Osteoblast (primary cell): Measurements from ENCODE around the gene WIPF2. TPM values are rescaled to one million over a fixed set of nuclear protein-coding genes. Genes with fewer than 3 reads are reported as not detected.
"Not testable (repeated sequence)": the region's sequence is repeated elsewhere in the genome, so short reads cannot be mapped to it uniquely, and the experiment has no call there.

Experiments
- DNase-seq: peaks from one replicate; pipeline ENCODE4 v3.0.0; 2011; ENCODE audit warnings: low spot score, mixed read lengths; ENCODE audit not compliant: insufficient read length; ENCODE audit errors: missing footprints
- H2AFZ ChIP-seq: 2 replicates; pipeline ENCODE4 v1.6.0; 2011; ENCODE audit warnings: mild to moderate bottlenecking, low read length
- H3K27ac ChIP-seq: 2 replicates; pipeline ENCODE4 v1.5.1; 2011; ENCODE audit warnings: mild to moderate bottlenecking, low read depth, low read length, moderate library complexity
- H3K27me3 ChIP-seq: 2 replicates; pipeline ENCODE4 v1.6.0; 2012; ENCODE audit warnings: mild to moderate bottlenecking, control low read depth, inconsistent platforms, low read length, moderate library complexity; ENCODE audit not compliant: insufficient read depth
- H3K36me3 ChIP-seq: 2 replicates; pipeline ENCODE4 v1.5.1; 2011; ENCODE audit warnings: mild to moderate bottlenecking, low read length, control low read depth, moderate library complexity; ENCODE audit not compliant: insufficient read depth
- H3K4me1 ChIP-seq: 2 replicates; pipeline ENCODE4 v1.5.1; 2011; ENCODE audit warnings: mild to moderate bottlenecking, low read length, control low read depth, moderate library complexity; ENCODE audit not compliant: insufficient read depth
- H3K4me2 ChIP-seq: 2 replicates; pipeline ENCODE4 v1.6.0; 2011; ENCODE audit warnings: mild to moderate bottlenecking, low read length; ENCODE audit not compliant: insufficient read depth
- H3K4me3 ChIP-seq: fragments of 200-600 bp; sonication (generic); 3 replicates; pipeline ENCODE4 v1.5.1; 2012; ENCODE audit warnings: mild to moderate bottlenecking, low read length, inconsistent platforms; ENCODE audit not compliant: insufficient read depth
- H3K79me2 ChIP-seq: 2 replicates; pipeline ENCODE4 v1.6.0; 2012; ENCODE audit warnings: mild to moderate bottlenecking, low read length, control low read depth, inconsistent platforms; ENCODE audit not compliant: insufficient read depth
- H3K9me3 ChIP-seq: 2 replicates; pipeline ENCODE4 v1.5.1; 2011; ENCODE audit warnings: low read depth, low read length, control low read depth
- H4K20me1 ChIP-seq: 2 replicates; pipeline ENCODE4 v1.6.0; 2012; ENCODE audit warnings: mild to moderate bottlenecking, low read length, control low read depth; ENCODE audit not compliant: insufficient read depth
- total RNA-seq: library from RNA; depleted of rRNA; stranded (reverse); fragments of >200 nt; gene quantifications from 2 replicates; pipeline ENCODE4 v1.2.3, GENCODE V29; 2012
- TF ChIP-seq, protein P1 (sequence below): IDR thresholded peaks from 2 replicates; pipeline ENCODE4 v1.5.1; 2011; ENCODE audit warnings: mild to moderate bottlenecking, low read depth, low read length, moderate library complexity; ENCODE audit errors: extremely low read depth

WIPF2 gene
- total RNA-seq, 1 donor = 8.0 TPM

DNA sequence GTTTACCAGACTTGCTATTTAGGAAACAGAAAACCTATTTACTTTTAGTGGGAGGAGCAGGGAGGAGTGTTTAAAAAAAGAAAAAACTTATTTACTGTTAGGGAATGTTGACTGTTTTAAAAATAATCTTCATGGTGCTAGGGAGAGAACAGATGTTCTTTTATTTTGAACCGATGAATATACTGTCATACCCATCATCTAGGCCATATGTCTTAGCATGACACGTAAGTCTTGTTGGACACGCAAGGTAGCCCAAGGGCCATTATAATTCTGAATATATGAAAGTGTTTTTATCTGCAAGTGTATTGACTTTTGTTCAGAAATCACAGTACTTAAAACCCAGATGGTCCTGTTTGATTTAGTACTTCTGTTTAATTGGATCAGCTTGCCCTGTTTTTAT, 11.6 kb downstream of the WIPF2 start:
- H3K4me2 ChIP-seq = no peak overlapping the region

GRCh38 chr17:40231928-40232327, 12.8 kb downstream of the WIPF2 start:
- Histone ChIP-seq H3K79me2 (peaks cover 81% of the 10 kb centered on the region), H4K20me1 (peaks cover 13% of the 10 kb centered on the region), H3K36me3 (peaks cover 17% of the 10 kb centered on the region)
- H3K4me2 ChIP-seq, H3K27ac ChIP-seq, H3K4me1 ChIP-seq, H3K27me3 ChIP-seq, H3K4me3 ChIP-seq, DNase-seq, H2AFZ ChIP-seq, H3K9me3 ChIP-seq: not testable (repeated sequence)

More for the DNA sequence above, 11.6 kb downstream of the WIPF2 start:
- TF ChIP-seq, protein P1, sequence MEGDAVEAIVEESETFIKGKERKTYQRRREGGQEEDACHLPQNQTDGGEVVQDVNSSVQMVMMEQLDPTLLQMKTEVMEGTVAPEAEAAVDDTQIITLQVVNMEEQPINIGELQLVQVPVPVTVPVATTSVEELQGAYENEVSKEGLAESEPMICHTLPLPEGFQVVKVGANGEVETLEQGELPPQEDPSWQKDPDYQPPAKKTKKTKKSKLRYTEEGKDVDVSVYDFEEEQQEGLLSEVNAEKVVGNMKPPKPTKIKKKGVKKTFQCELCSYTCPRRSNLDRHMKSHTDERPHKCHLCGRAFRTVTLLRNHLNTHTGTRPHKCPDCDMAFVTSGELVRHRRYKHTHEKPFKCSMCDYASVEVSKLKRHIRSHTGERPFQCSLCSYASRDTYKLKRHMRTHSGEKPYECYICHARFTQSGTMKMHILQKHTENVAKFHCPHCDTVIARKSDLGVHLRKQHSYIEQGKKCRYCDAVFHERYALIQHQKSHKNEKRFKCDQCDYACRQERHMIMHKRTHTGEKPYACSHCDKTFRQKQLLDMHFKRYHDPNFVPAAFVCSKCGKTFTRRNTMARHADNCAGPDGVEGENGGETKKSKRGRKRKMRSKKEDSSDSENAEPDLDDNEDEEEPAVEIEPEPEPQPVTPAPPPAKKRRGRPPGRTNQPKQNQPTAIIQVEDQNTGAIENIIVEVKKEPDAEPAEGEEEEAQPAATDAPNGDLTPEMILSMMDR = no peak
- peaks cover 13% of the 10 kb centered on the region for H4K20me1 ChIP-seq
- no peak overlapping the region for H3K4me3 ChIP-seq
- no peak overlapping the region for H2AFZ ChIP-seq
- H3K9me3 ChIP-seq = no peaks in the 10 kb centered on the region
- no peak for DNase-seq
- H3K27ac ChIP-seq = no peak overlapping the region
- no peaks in the 10 kb centered on the region for H3K4me1 ChIP-seq
- H3K79me2 ChIP-seq = peaks cover 81% of the 10 kb centered on the region
- no peaks in the 10 kb centered on the region for H3K27me3 ChIP-seq
- peaks cover 17% of the 10 kb centered on the region for H3K36me3 ChIP-seq

- H3K79me2 ChIP-seq = peaks cover 82% of the 10 kb centered on the region
- H3K27ac ChIP-seq = no peak overlapping the region
- H3K27me3 ChIP-seq = no peaks in the 10 kb centered on the region
- H4K20me1 ChIP-seq = peaks cover 20% of the 10 kb centered on the region
- no peaks in the 10 kb centered on the region for H3K36me3 ChIP-seq
- no peak overlapping the region for H3K4me3 ChIP-seq
- no peak for DNase-seq
- H3K9me3 ChIP-seq = no peaks in the 10 kb centered on the region
- H3K4me1 ChIP-seq = peaks cover 4% of the 10 kb centered on the region
- no peak overlapping the region for H3K4me2 ChIP-seq
- H2AFZ ChIP-seq = no peak overlapping the region
- TF ChIP-seq, protein P1 = no peak
These were observed 22.2 kb downstream of the WIPF2 start for GRCh38 chr17:40241252-40241834.

GRCh38 chr17:40242774-40243173, 23.7 kb downstream of the WIPF2 start:
- peaks cover 22% of the 10 kb centered on the region for H4K20me1 ChIP-seq
- no peaks in the 10 kb centered on the region for H3K36me3 ChIP-seq
- no peak for DNase-seq
- H3K79me2 ChIP-seq = peaks cover 82% of the 10 kb centered on the region
- no peaks in the 10 kb centered on the region for H3K9me3 ChIP-seq
- TF ChIP-seq, protein P1 = no peak
- H3K4me3 ChIP-seq = no peak overlapping the region
- H3K4me2 ChIP-seq = no peak overlapping the region
- H3K4me1 ChIP-seq = peaks cover 4% of the 10 kb centered on the region
- H2AFZ ChIP-seq = no peak overlapping the region
- H3K27ac ChIP-seq = no peak overlapping the region
- no peaks in the 10 kb centered on the region for H3K27me3 ChIP-seq
